Neuronal stem cell (in vitro differentiated cells): ENCODE data around the gene BORA.

Experiments
- DNase-seq: peaks from one replicate; pipeline ENCODE4 v3.0.0-alpha.2; 2013; ENCODE audit warnings: low spot score
- H2AFZ ChIP-seq: one replicate; pipeline ENCODE4 v1.6.1; 2013; ENCODE audit warnings: mild to moderate bottlenecking, low read length, inconsistent platforms
- H2AK5ac ChIP-seq: 2 replicates; pipeline ENCODE4 v1.6.1; 2013; ENCODE audit warnings: low read depth, mild to moderate bottlenecking, inconsistent platforms, low read length, moderate library complexity, mixed read lengths
- H2BK120ac ChIP-seq: 2 replicates; pipeline ENCODE4 v1.6.1; 2013; ENCODE audit warnings: low read depth, mild to moderate bottlenecking, inconsistent platforms, low read length, moderate library complexity, mixed read lengths
- H2BK12ac ChIP-seq: one replicate; pipeline ENCODE4 v1.6.1; 2013; ENCODE audit warnings: low read length, inconsistent platforms
- H2BK15ac ChIP-seq: 2 replicates; pipeline ENCODE4 v1.6.1; 2013; ENCODE audit warnings: mild to moderate bottlenecking, low read length, inconsistent platforms, mixed read lengths
- H2BK5ac ChIP-seq: one replicate; pipeline ENCODE4 v1.6.1; 2013; ENCODE audit warnings: inconsistent platforms, mild to moderate bottlenecking, low read length, moderate library complexity
- H3K14ac ChIP-seq: one replicate; pipeline ENCODE4 v1.6.1; 2013; ENCODE audit warnings: low read length, inconsistent platforms
- H3K18ac ChIP-seq: 2 replicates; pipeline ENCODE4 v1.6.1; 2013; ENCODE audit warnings: low read length, inconsistent platforms
- H3K23ac ChIP-seq: 2 replicates; pipeline ENCODE4 v1.6.1; 2013; ENCODE audit warnings: low read depth, mild to moderate bottlenecking, mixed read lengths, low read length, inconsistent platforms; ENCODE audit not compliant: poor library complexity
- H3K27ac ChIP-seq: replicated peaks from 3 replicates; pipeline ENCODE4 v1.5.1; 2013; ENCODE audit warnings: low read length, inconsistent platforms
- H3K27me3 ChIP-seq, 3 experiments: 2 replicates each; pipeline ENCODE4 v1.6.1; 2013; ENCODE audit warnings: low read length in 3 of 3, mild to moderate bottlenecking in 2 of 3, inconsistent platforms in 1 of 3, low read depth in 1 of 3, mixed read lengths in 1 of 3, moderate library complexity in 1 of 3; ENCODE audit not compliant: control insufficient read depth in 3 of 3, insufficient read depth in 3 of 3
- H3K36me3 ChIP-seq, 2 donors: replicated peaks in 1 of 2; 2 replicates each; pipeline ENCODE4 v1.6.1; 2013; ENCODE audit warnings: low read length in 2 of 2; ENCODE audit not compliant: control insufficient read depth in 2 of 2, insufficient read depth in 2 of 2
- H3K4ac ChIP-seq: 2 replicates; pipeline ENCODE4 v1.6.1; 2013; ENCODE audit warnings: inconsistent platforms, mild to moderate bottlenecking, low read length, moderate library complexity
- H3K4me1 ChIP-seq, 2 donors: 1 replicate in 1 of 2; 2 replicates in 1 of 2; pipeline ENCODE4 v1.6.1; 2013; ENCODE audit warnings: low read length in 2 of 2, low read depth in 1 of 2; ENCODE audit not compliant: control insufficient read depth in 2 of 2, insufficient read depth in 1 of 2
- H3K4me2 ChIP-seq: one replicate; pipeline ENCODE4 v1.6.1; 2013; ENCODE audit warnings: mild to moderate bottlenecking, low read length, inconsistent platforms; ENCODE audit not compliant: insufficient read depth, poor library complexity, severe bottlenecking
- H3K4me3 ChIP-seq, 2 donors: 2 replicates each; pipeline ENCODE4 v1.5.1; 2013; ENCODE audit warnings: low read length in 2 of 2, mild to moderate bottlenecking in 2 of 2, inconsistent platforms in 1 of 2, moderate library complexity in 1 of 2
- H3K79me1 ChIP-seq: one replicate; pipeline ENCODE4 v1.6.1; 2013; ENCODE audit warnings: low read depth, mild to moderate bottlenecking, inconsistent platforms, low read length, moderate library complexity
- H3K9ac ChIP-seq: one replicate; pipeline ENCODE4 v1.6.1; 2013; ENCODE audit warnings: mild to moderate bottlenecking, low read depth, low read length, inconsistent platforms; ENCODE audit not compliant: poor library complexity
- H3K9me3 ChIP-seq, 2 donors: replicated peaks in 1 of 2; 2 replicates each; pipeline versions ENCODE3 to v1.6.1; 2013; ENCODE audit warnings: low read length in 2 of 2, mild to moderate bottlenecking in 2 of 2, inconsistent platforms in 1 of 2, low read depth in 1 of 2, mixed read lengths in 1 of 2, moderate library complexity in 1 of 2; ENCODE audit not compliant: control insufficient read depth in 2 of 2, insufficient read depth in 1 of 2
- H4K8ac ChIP-seq: one replicate; pipeline ENCODE4 v1.6.1; 2013; ENCODE audit warnings: low read depth, mild to moderate bottlenecking, inconsistent platforms, low read length, moderate library complexity
- H4K91ac ChIP-seq: one replicate; pipeline ENCODE4 v1.6.1; 2013; ENCODE audit warnings: low read length, low read depth, mild to moderate bottlenecking, inconsistent platforms; ENCODE audit not compliant: poor library complexity
- WGBS, 2 donors: extraction: QIAGEN DNeasy Blood & Tissue Kit; methylation state at CpG; one replicate each; pipeline ENCODE4 v1.1.7; 2013; ENCODE audit warnings: missing lambda C conversion rate in 2 of 2, mixed read lengths in 1 of 2; ENCODE audit not compliant: insufficient read length in 2 of 2, insufficient replicate concordance in 1 of 2; ENCODE audit errors: extremely low coverage in 2 of 2; 5-methylcytosine and 5-hydroxymethylcytosine counted together

The BORA gene

DNA sequence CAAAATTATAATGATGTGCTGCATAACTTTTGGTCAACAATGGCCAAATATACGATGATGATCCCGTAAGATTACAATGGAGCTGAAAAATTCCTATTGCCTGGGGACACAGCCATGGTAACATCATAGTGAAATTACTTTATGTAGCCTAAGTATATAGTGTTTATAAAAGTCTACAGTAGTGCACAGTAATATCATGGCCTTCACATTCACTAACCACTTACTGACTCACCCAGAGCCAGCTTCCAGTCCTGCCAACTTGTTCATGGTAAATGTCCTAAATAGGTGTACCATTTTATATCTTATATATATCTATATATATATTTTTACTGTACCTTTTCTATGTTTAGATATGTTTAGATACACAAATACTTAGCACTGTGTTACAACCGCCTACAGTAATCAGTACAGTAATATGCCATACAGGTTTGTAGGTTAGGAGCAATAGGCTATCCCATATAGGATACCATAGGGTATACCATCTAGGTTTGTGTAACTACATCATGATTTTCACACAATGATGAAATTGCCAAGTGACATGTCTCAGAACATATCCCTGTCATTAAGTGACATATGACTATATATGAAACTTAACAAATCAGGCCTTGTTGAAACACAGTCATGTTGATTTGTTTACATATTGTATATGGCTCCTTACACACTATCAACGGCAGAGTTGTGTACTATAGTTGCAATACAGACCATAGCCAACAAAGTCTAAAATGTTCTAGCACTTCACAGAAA, 30.2 kb downstream of the BORA start:
- no peak overlapping the region for H2BK15ac ChIP-seq
- no peak overlapping the region for H3K23ac ChIP-seq
- no peak overlapping the region for H2BK5ac ChIP-seq
- H4K91ac ChIP-seq = no peak overlapping the region
- H3K27me3 ChIP-seq = no peaks in the 10 kb centered on the region
- no peak overlapping the region for H3K14ac ChIP-seq
- no peak overlapping the region for H3K9ac ChIP-seq
- no peak overlapping the region for H4K8ac ChIP-seq
- H3K4me1 ChIP-seq = no peaks in the 10 kb centered on the region
- no peak overlapping the region for H3K4me2 ChIP-seq
- no peak overlapping the region for H3K27ac ChIP-seq
- H2AK5ac ChIP-seq = no peak overlapping the region
- no peak overlapping the region for H2AFZ ChIP-seq
- WGBS, 2 donors = no CpG with 5 or more reads among the region's 4 CpGs
- H2BK120ac ChIP-seq = no peak overlapping the region
- H3K36me3 ChIP-seq = peaks cover 14 to 99% of the 10 kb centered on the region in 2 donors
- no peak overlapping the region for H3K18ac ChIP-seq
- DNase-seq = no peak
- no peak overlapping the region for H3K4ac ChIP-seq
- no peaks in the 10 kb centered on the region for H3K79me1 ChIP-seq
- no peaks in the 10 kb centered on the region for H3K9me3 ChIP-seq
- H3K4me3 ChIP-seq = no peak overlapping the region
- no peak overlapping the region for H2BK12ac ChIP-seq

DNA sequence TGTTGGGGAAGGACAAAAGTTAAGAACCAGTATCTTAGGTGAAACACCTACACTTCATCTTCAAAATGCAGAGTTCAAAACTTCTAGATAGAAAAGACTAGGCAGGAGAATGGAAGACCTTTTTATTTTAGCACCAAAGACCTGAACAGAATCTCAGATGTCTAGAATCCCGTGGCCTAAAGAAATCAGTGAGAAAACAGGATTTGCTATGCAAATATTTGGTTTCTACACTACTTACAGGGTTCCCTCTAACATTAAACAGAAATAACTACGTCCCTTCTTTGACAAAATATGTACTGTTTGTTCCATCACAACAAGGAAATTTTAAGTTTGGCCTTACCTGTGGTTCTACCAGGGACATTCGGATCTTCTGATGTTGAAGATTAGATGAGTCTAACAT, 32.5 kb downstream of the BORA start:
- Histone ChIP-seq H2BK12ac (no peak overlapping the region), H2AFZ (no peak overlapping the region), H2BK5ac (no peak overlapping the region), H4K8ac (no peak overlapping the region), H3K27ac (no peak overlapping the region), H3K4ac (no peak overlapping the region), H3K36me3 (peaks cover 16 to 99% of the 10 kb centered on the region in 2 donors), H4K91ac (no peak overlapping the region), H3K9me3 (no peaks in the 10 kb centered on the region), H2BK15ac (no peak overlapping the region), H3K9ac (no peak overlapping the region), H3K18ac (no peak overlapping the region), H3K4me3 (no peak overlapping the region), H3K4me1 (no peaks in the 10 kb centered on the region), H3K4me2 (no peak overlapping the region), H3K79me1 (no peaks in the 10 kb centered on the region), H2AK5ac (no peak overlapping the region), H3K27me3 (no peaks in the 10 kb centered on the region), H3K14ac (no peak overlapping the region), H3K23ac (no peak overlapping the region), H2BK120ac (no peak overlapping the region)
- DNase-seq = no peak
- no CpG with 5 or more reads among the region's 3 CpGs for WGBS, 2 donors

- Histone ChIP-seq H3K4me2 (no peak overlapping the region), H4K8ac (no peak overlapping the region), H4K91ac (no peak overlapping the region), H2AFZ (no peak overlapping the region), H2AK5ac (no peak overlapping the region), H3K79me1 (no peaks in the 10 kb centered on the region), H3K9ac (no peak overlapping the region), H3K27ac (no peak overlapping the region), H2BK12ac (no peak overlapping the region), H2BK5ac (no peak overlapping the region), H2BK15ac (no peak overlapping the region), H3K18ac (no peak overlapping the region), H3K27me3 (no peaks in the 10 kb centered on the region), H3K4me3 (no peak overlapping the region), H3K14ac (no peak overlapping the region), H3K36me3 (peaks cover 14 to 100% of the 10 kb centered on the region in 2 donors), H3K23ac (no peak overlapping the region), H3K4me1 (no peaks in the 10 kb centered on the region), H2BK120ac (no peak overlapping the region), H3K4ac (no peak overlapping the region), H3K9me3 (no peaks in the 10 kb centered on the region)
- DNase-seq = no peak
- no CpG with 5 or more reads among the region's 2 CpGs for WGBS, 2 donors
Measured at GRCh38 chr13:72763411-72763810, 35.7 kb downstream of the BORA start.

DNA sequence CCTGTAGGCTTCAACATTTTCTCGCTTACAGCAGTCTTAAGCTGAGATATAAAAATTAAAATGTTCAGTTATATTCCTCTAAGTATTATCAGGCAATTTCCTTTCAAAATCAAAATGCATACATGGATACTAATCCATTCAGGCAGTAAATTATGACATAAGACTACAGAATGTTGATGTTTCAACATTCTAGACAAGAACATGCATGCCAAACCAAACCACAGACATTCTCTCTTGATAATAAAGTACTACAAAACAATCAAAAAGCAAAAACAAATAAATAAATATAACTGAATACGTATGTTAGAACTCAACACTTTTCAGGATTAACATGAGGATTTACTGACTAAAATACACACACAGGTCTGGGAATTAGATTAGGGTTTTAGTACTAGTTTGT, 46.3 kb downstream of the BORA start:
- no peak overlapping the region for H4K8ac ChIP-seq
- H3K36me3 ChIP-seq = peaks cover 14 to 100% of the 10 kb centered on the region in 2 donors
- H3K27ac ChIP-seq = no peak overlapping the region
- H2BK15ac ChIP-seq = no peak overlapping the region
- no peak overlapping the region for H2AFZ ChIP-seq
- no peaks in the 10 kb centered on the region for H3K79me1 ChIP-seq
- no peak overlapping the region for H3K4ac ChIP-seq
- no peak overlapping the region for H3K4me3 ChIP-seq
- no peaks in the 10 kb centered on the region for H3K9me3 ChIP-seq
- H3K23ac ChIP-seq = no peak overlapping the region
- no peak overlapping the region for H3K18ac ChIP-seq
- no peak overlapping the region for H2BK12ac ChIP-seq
- DNase-seq = no peak
- no peaks in the 10 kb centered on the region for H3K27me3 ChIP-seq
- no peak overlapping the region for H4K91ac ChIP-seq
- H2BK120ac ChIP-seq = no peak overlapping the region
- no peak overlapping the region for H2AK5ac ChIP-seq
- no peak overlapping the region for H3K4me2 ChIP-seq
- no peak overlapping the region for H3K14ac ChIP-seq
- no peak overlapping the region for H3K9ac ChIP-seq
- no CpG with 5 or more reads among the region's 2 CpGs for WGBS, 2 donors
- H2BK5ac ChIP-seq = no peak overlapping the region
- H3K4me1 ChIP-seq = no peaks in the 10 kb centered on the region
